A549 (cell line): ENCODE results near the gene TMOD4. TPM values are rescaled to one million over a fixed set of nuclear protein-coding genes. Genes with fewer than 3 reads are reported as not detected.

Experiments
- ATAC-seq, 2 experiments: fragments of 200-7000 bp in 1 of 2; fragments of >200 bp in 1 of 2; cut with Nextera tagmentation in 1 of 2; cut with Tn5 transposase in 1 of 2; 3 replicates each; pipeline versions ENCODE4 v1.8.0 to v1.9.1; 2018 to 2020; ENCODE audit warnings: mild to moderate bottlenecking in 1 of 2, moderate library complexity in 1 of 2
- CTCF ChIA-PET: fragments of 300-600 bp; sonication (Branson Sonifier 250); formaldehyde crosslinking; extraction: SDS; loops from one replicate; lab custom pipeline; 2021; ENCODE audit warnings: antibody characterized with exemption, inconsistent platforms; lab: Yijun Ruan, JAX
- POLR2A ChIA-PET: fragments of 350-600 bp; formaldehyde crosslinking; extraction: SDS; loops from one replicate; lab custom pipeline; 2021; ENCODE audit warnings: antibody characterized with exemption, inconsistent platforms; lab: Yijun Ruan, JAX
- DNase-seq, 2 experiments: peaks; one replicate each; pipeline versions ENCODE4 v3.0.0 to v3.0.0-alpha.2; 2011 to 2016; ENCODE audit warnings: low read depth in 1 of 2, low spot score in 1 of 2
- FAIRE-seq: peaks from 2 replicates; lab custom pipeline; 2011; peaks lifted over from hg19 to GRCh38; lab: Jason Lieb, UNC
- H3K27ac ChIP-seq, 2 experiments: fragments of >200 bp; sonication (Bioruptor Twin); formaldehyde crosslinking; 3 replicates each; pipeline ENCODE4 v1.5.1; 2016 to 2017
- H3K4me1 ChIP-seq: fragments of >200 bp; sonication (Bioruptor Twin); formaldehyde crosslinking; 3 replicates; pipeline ENCODE4 v1.6.1; 2016
- H3K4me2 ChIP-seq: fragments of >200 bp; sonication (Bioruptor Twin); formaldehyde crosslinking; 3 replicates; pipeline ENCODE4 v1.6.1; 2016
- H3K4me3 ChIP-seq: fragments of >200 bp; sonication (Bioruptor Twin); formaldehyde crosslinking; 3 replicates; pipeline ENCODE4 v1.5.1; 2016
- H3K9me3 ChIP-seq: fragments of >200 bp; sonication (Bioruptor Twin); formaldehyde crosslinking; 3 replicates; pipeline ENCODE4 v1.6.1; 2016
- BHLHE40 ChIP-seq: IDR thresholded peaks from 2 replicates; pipeline ENCODE4 v1.6.1; 2012; ENCODE audit warnings: low read depth, low read length, inconsistent platforms
- CBX2 ChIP-seq: fragments of 200-600 bp; sonication (generic); IDR thresholded peaks from 2 replicates; pipeline ENCODE4 v1.6.1; 2016; ENCODE audit warnings: low read depth, mild to moderate bottlenecking, borderline replicate concordance
- CBX8 ChIP-seq: fragments of 200-600 bp; sonication (generic); IDR thresholded peaks from 2 replicates; pipeline ENCODE4 v1.6.1; 2016
- CEBPB ChIP-seq, 2 experiments: fragments of >200 bp in 1 of 2; sonication (Bioruptor Twin) in 1 of 2; formaldehyde crosslinking in 1 of 2; IDR thresholded peaks; 2 replicates each; pipeline ENCODE4 v1.6.1; 2012 to 2016
- CHD2 ChIP-seq: fragments of 150-350 bp; IDR thresholded peaks from 2 replicates; pipeline ENCODE4 v1.6.1; 2014; ENCODE audit warnings: low read length; ENCODE audit not compliant: partially characterized antibody
- EHMT2 ChIP-seq: fragments of 200-600 bp; sonication (generic); IDR thresholded peaks from 2 replicates; pipeline ENCODE4 v1.6.1; 2016; ENCODE audit warnings: antibody characterized with exemption, low read depth, mild to moderate bottlenecking, moderate library complexity
- EP300 ChIP-seq, 2 experiments: fragments of >200 bp; sonication (Bioruptor Twin); formaldehyde crosslinking; IDR thresholded peaks; 2 replicates in 1 of 2; 3 replicates in 1 of 2; pipeline ENCODE4 v1.6.1; 2016 to 2017
- ESRRA ChIP-seq: fragments of 150-350 bp; IDR thresholded peaks from 2 replicates; pipeline ENCODE4 v1.6.1; 2014; ENCODE audit warnings: mild to moderate bottlenecking, low read length, borderline replicate concordance
- FOSL2 ChIP-seq, 2 experiments: fragments of 450-650 bp in 1 of 2; fragments of >200 bp in 1 of 2; sonication (Bioruptor Twin) in 1 of 2; formaldehyde crosslinking; IDR thresholded peaks; 2 replicates each; pipeline versions ENCODE4 v1.5.0 to v1.6.1; 2016 to 2020; ENCODE audit warnings: mild to moderate bottlenecking in 1 of 2, moderate library complexity in 1 of 2
- HDAC2 ChIP-seq: fragments of 200-600 bp; sonication (generic); IDR thresholded peaks from 2 replicates; pipeline ENCODE4 v1.6.1; 2016
- HOXA7 ChIP-seq: fragments of 250-450 bp; sonication (Bioruptor Pico); IDR thresholded peaks from 2 replicates; pipeline ENCODE4 v1.5.0; 2020; ENCODE audit warnings: mild to moderate bottlenecking, moderate library complexity
- KDM1A ChIP-seq: fragments of 200-600 bp; sonication (generic); IDR thresholded peaks from 2 replicates; pipeline ENCODE4 v1.6.1; 2016; ENCODE audit warnings: low read depth, mild to moderate bottlenecking
- KDM5A ChIP-seq: fragments of 200-600 bp; sonication (generic); IDR thresholded peaks from 2 replicates; pipeline ENCODE4 v1.6.1; 2016; ENCODE audit warnings: antibody characterized with exemption, mild to moderate bottlenecking
- MAFK ChIP-seq: fragments of 450-650 bp; IDR thresholded peaks from 2 replicates; pipeline ENCODE4 v1.6.1; 2014; ENCODE audit not compliant: partially characterized antibody
- MAX ChIP-seq: IDR thresholded peaks from 2 replicates; pipeline ENCODE4 v1.6.1; 2012
- NFE2L2 ChIP-seq: fragments of 150-350 bp; conservative IDR thresholded peaks from 2 replicates; pipeline ENCODE4 v1.6.1; 2014; ENCODE audit warnings: low read length
- RFX5 ChIP-seq: fragments of 450-650 bp; IDR thresholded peaks from 2 replicates; pipeline ENCODE4 v1.7.1; 2014; ENCODE audit warnings: antibody characterized with exemption, mild to moderate bottlenecking, moderate library complexity
- RNF2 ChIP-seq: fragments of 200-600 bp; sonication (generic); IDR thresholded peaks from 2 replicates; pipeline ENCODE4 v1.6.1; 2016; ENCODE audit warnings: low read depth, mild to moderate bottlenecking, antibody characterized with exemption, moderate library complexity, borderline replicate concordance
- TP53 ChIP-seq: fragments of 250-450 bp; sonication (Bioruptor Pico); IDR thresholded peaks from 2 replicates; pipeline ENCODE4 v1.5.0; 2021; ENCODE audit warnings: mild to moderate bottlenecking, moderate library complexity
- ZNF302 ChIP-seq: fragments of 250-450 bp; sonication (Bioruptor Pico); IDR thresholded peaks from 2 replicates; pipeline ENCODE4 v1.9.0; 2021; ENCODE audit warnings: inconsistent platforms, mild to moderate bottlenecking, moderate library complexity
- WGBS: methylation state at CpG from one replicate; pipeline ENCODE4 v1.1.6; 2017; ENCODE audit errors: missing lambda C conversion rate; 5-methylcytosine and 5-hydroxymethylcytosine counted together
- polyA plus RNA-seq, 4 experiments: library from polyadenylated mRNA; depleted of rRNA in 3 of 4; stranded (reverse); fragments of >200 nt; fragmentation: RNase III in 1 of 4; extraction: RNeasy Plus Mini Kit Qiagen cat#74134 plus additional on column Dnase treatment in 1 of 4; gene quantifications; 2 replicates in 3 of 4; 3 replicates in 1 of 4; pipeline ENCODE4 v1.2.3, GENCODE V29; 2011 to 2017
- TF ChIP-seq, protein P1 (sequence below): fragments of 250-450 bp; sonication (Bioruptor Pico); IDR thresholded peaks from 2 replicates; pipeline ENCODE4 v1.5.0; 2020; ENCODE audit warnings: low read depth, mild to moderate bottlenecking, moderate library complexity

Gene TMOD4
- polyA plus RNA-seq, 2 of the 4 experiments (the other 2 are of a cell fraction): 0.30 to 0.49 TPM

- ChIA-PET POLR2A (no interaction called here), CTCF (interaction anchor here (1.0 to 1.7 kb wide), 5 partner anchors 22 to 60 kb away, joined by 3 to 5 read pairs (median 4); partner anchors contain the start of genes GABPB2 and TNFAIP8L2)
- DNase-seq: no peak
- TF ChIP-seq, protein P1, sequence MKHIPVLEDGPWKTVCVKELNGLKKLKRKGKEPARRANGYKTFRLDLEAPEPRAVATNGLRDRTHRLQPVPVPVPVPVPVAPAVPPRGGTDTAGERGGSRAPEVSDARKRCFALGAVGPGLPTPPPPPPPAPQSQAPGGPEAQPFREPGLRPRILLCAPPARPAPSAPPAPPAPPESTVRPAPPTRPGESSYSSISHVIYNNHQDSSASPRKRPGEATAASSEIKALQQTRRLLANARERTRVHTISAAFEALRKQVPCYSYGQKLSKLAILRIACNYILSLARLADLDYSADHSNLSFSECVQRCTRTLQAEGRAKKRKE (CRISPR knock-in tag): no peak
- no peak overlapping the region for H3K4me3 ChIP-seq
- no peak for ATAC-seq
- H3K4me2 ChIP-seq: no peak overlapping the region
- no peak for FAIRE-seq
- H3K9me3 ChIP-seq: no peaks in the 10 kb centered on the region
- no peaks in the 10 kb centered on the region for H3K4me1 ChIP-seq
- no peak overlapping the region for H3K27ac ChIP-seq
- 90% methylated on average over 45 of the region's 45 CpGs for WGBS
Measured at GRCh38 chr1:151130987-151131586, 44.7 kb downstream of the TMOD4 start.

DNA sequence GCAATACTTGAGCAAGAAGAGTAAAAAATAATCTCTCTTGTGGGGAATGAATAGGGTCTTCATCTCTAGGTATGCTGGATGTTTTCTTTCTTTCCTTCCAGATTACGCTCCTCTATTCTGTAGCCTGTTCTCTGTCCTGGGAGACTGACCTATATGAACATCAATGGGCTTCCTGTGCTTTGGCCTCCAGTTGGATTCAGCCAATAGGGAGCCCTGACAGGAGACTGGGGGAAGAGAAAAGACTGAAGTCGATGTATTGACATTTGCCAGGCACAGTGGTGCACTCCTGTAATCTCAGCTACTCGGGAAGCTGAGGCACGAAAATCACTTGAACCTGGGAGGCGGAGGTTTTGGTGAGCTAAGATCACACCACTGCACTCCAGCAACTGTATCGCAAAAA, 47.0 kb downstream of the TMOD4 start:
- POLR2A ChIA-PET: no interaction called here
- 80% methylated on average over 6 of the region's 6 CpGs for WGBS

GRCh38 chr1:151124763-151125403, 50.9 kb downstream of the TMOD4 start:
- FAIRE-seq: no peak
- Histone ChIP-seq H3K4me2 (no peak overlapping the region), H3K27ac (no peak overlapping the region), H3K4me3 (no peak overlapping the region), H3K4me1 (no peaks in the 10 kb centered on the region), H3K9me3 (no peaks in the 10 kb centered on the region)
- DNase-seq: no peak
- POLR2A ChIA-PET: no interaction called here
- CTCF ChIA-PET: interaction anchor here (1.3 to 2.4 kb wide), 3 partner anchors 25 to 32 kb away, joined by 4 to 7 read pairs (median 5); partner anchors contain the start of gene TNFAIP8L2
- TF ChIP-seq CBX2 (no peak), NFE2L2 (no peak), EHMT2 (no peak), HDAC2 (no peak), ESRRA (no peak), TP53 (CRISPR knock-in tag) (no peak), RFX5 (no peak), CBX8 (no peak), HOXA7 (CRISPR knock-in tag) (no peak), KDM5A (no peak), MAFK (no peak)
- TF ChIP-seq, protein P1 (CRISPR knock-in tag): no peak
- no peak for ATAC-seq
- 75% methylated on average over 5 of the region's 5 CpGs for WGBS

More for the DNA sequence above, 47.0 kb downstream of the TMOD4 start:
- DNase-seq: no peak
- Histone ChIP-seq H3K4me1 (no peaks in the 10 kb centered on the region), H3K4me2 (no peak overlapping the region), H3K4me3 (no peak overlapping the region), H3K27ac (no peak overlapping the region), H3K9me3 (no peaks in the 10 kb centered on the region)
- no peak for ATAC-seq
- CTCF ChIA-PET: interaction anchor here (0.6 to 2.2 kb wide), 4 partner anchors 18 to 316 kb away, joined by 3 to 7 read pairs (median 4); partner anchors contain the start of gene VPS72
- no peak for FAIRE-seq
- no peak for TF ChIP-seq CBX2
- no peak for TF ChIP-seq EP300 (IDR thresholded peaks at IDR 0.05)
- TF ChIP-seq NFE2L2: no peak
- no peak for TF ChIP-seq FOSL2 (IDR thresholded peaks at IDR 0.05)
- TF ChIP-seq FOSL2 (CRISPR knock-in tag; IDR thresholded peaks at IDR 0.05): no peak
- TF ChIP-seq HDAC2: no peak
- no peak for TF ChIP-seq KDM1A
- TF ChIP-seq BHLHE40: no peak
- TF ChIP-seq CHD2: no peak
- TF ChIP-seq ZNF302 (CRISPR knock-in tag): no peak
- TF ChIP-seq MAX: no peak
- no peak for TF ChIP-seq ESRRA
- no peak for TF ChIP-seq CEBPB (IDR thresholded peaks at IDR 0.05)
- TF ChIP-seq RNF2: no peak
- TF ChIP-seq MAFK: no peak

Other genes with a start within 250 kb of the TMOD4 start
- gene SETDB1, start 249.6 kb downstream of the TMOD4 start, polyA plus RNA-seq (2011; rRNA removed): 48.8 and 56.9 TPM in 2 replicates
- gene SETDB1, start 249.6 kb downstream of the TMOD4 start, polyA plus RNA-seq (2017; fragmentation: RNase III; extraction: RNeasy Plus Mini Kit Qiagen cat#74134 plus additional on column Dnase treatment): 25.1 to 27.6 TPM (median 25.2 TPM) in 3 replicates
- gene CERS2, start 201.1 kb downstream of the TMOD4 start, polyA plus RNA-seq (2011; rRNA removed): 356 and 395 TPM in 2 replicates
- 183 to 196 TPM (median 196 TPM) in 3 replicates for gene CERS2, start 201.1 kb downstream of the TMOD4 start, polyA plus RNA-seq (2017; fragmentation: RNase III; extraction: RNeasy Plus Mini Kit Qiagen cat#74134 plus additional on column Dnase treatment)
- 2.2 and 3.3 TPM in 2 replicates for gene ANXA9, start 193.7 kb downstream of the TMOD4 start, polyA plus RNA-seq (2011; rRNA removed)
- 1.5 to 2.1 TPM (median 1.7 TPM) in 3 replicates for gene ANXA9, start 193.7 kb downstream of the TMOD4 start, polyA plus RNA-seq (2017; fragmentation: RNase III; extraction: RNeasy Plus Mini Kit Qiagen cat#74134 plus additional on column Dnase treatment)
- gene MINDY1, start 169.1 kb downstream of the TMOD4 start, polyA plus RNA-seq (2011; rRNA removed): 5.2 and 7.9 TPM in 2 replicates
- gene MINDY1, start 169.1 kb downstream of the TMOD4 start, polyA plus RNA-seq (2017; fragmentation: RNase III; extraction: RNeasy Plus Mini Kit Qiagen cat#74134 plus additional on column Dnase treatment): 4.0 to 4.8 TPM (median 4.8 TPM) in 3 replicates
- gene PRUNE1, start 167.5 kb downstream of the TMOD4 start, polyA plus RNA-seq (2011; rRNA removed): 27.0 and 27.5 TPM in 2 replicates
- gene PRUNE1, start 167.5 kb downstream of the TMOD4 start, polyA plus RNA-seq (2017; fragmentation: RNase III; extraction: RNeasy Plus Mini Kit Qiagen cat#74134 plus additional on column Dnase treatment): 11.1 to 11.9 TPM (median 11.1 TPM) in 3 replicates
- 0.30 and 0.38 TPM in 2 replicates for gene BNIPL, start 139.4 kb downstream of the TMOD4 start, polyA plus RNA-seq (2011; rRNA removed)
- 0.22 to 0.51 TPM (median 0.28 TPM) in 3 replicates for gene BNIPL, start 139.4 kb downstream of the TMOD4 start, polyA plus RNA-seq (2017; fragmentation: RNase III; extraction: RNeasy Plus Mini Kit Qiagen cat#74134 plus additional on column Dnase treatment)
- 2.9 and 3.3 TPM in 2 replicates for gene C1orf56, start 128.2 kb downstream of the TMOD4 start, polyA plus RNA-seq (2011; rRNA removed)
- gene C1orf56, start 128.2 kb downstream of the TMOD4 start, polyA plus RNA-seq (2017; fragmentation: RNase III; extraction: RNeasy Plus Mini Kit Qiagen cat#74134 plus additional on column Dnase treatment): 5.1 to 6.8 TPM (median 6.6 TPM) in 3 replicates
- 78.1 and 83.1 TPM in 2 replicates for gene CDC42SE1, start 116.4 kb downstream of the TMOD4 start, polyA plus RNA-seq (2011; rRNA removed)
- 50.6 to 54.7 TPM (median 52.0 TPM) in 3 replicates for gene CDC42SE1, start 116.4 kb downstream of the TMOD4 start, polyA plus RNA-seq (2017; fragmentation: RNase III; extraction: RNeasy Plus Mini Kit Qiagen cat#74134 plus additional on column Dnase treatment)
- gene MLLT11, start 115.6 kb downstream of the TMOD4 start, polyA plus RNA-seq (2011; rRNA removed): 33.7 and 35.3 TPM in 2 replicates
- 26.0 to 28.2 TPM (median 26.5 TPM) in 3 replicates for gene MLLT11, start 115.6 kb downstream of the TMOD4 start, polyA plus RNA-seq (2017; fragmentation: RNase III; extraction: RNeasy Plus Mini Kit Qiagen cat#74134 plus additional on column Dnase treatment)
- 9.9 and 10.8 TPM in 2 replicates for gene GABPB2, start 105.2 kb downstream of the TMOD4 start, polyA plus RNA-seq (2011; rRNA removed)
- gene GABPB2, start 105.2 kb downstream of the TMOD4 start, polyA plus RNA-seq (2017; fragmentation: RNase III; extraction: RNeasy Plus Mini Kit Qiagen cat#74134 plus additional on column Dnase treatment): 2.4 to 3.9 TPM (median 3.3 TPM) in 3 replicates
- gene SEMA6C, start 29.4 kb downstream of the TMOD4 start, polyA plus RNA-seq (2011; rRNA removed): 1.3 and 1.7 TPM in 2 replicates
- gene SEMA6C, start 29.4 kb downstream of the TMOD4 start, polyA plus RNA-seq (2017; fragmentation: RNase III; extraction: RNeasy Plus Mini Kit Qiagen cat#74134 plus additional on column Dnase treatment): 1.5 to 2.5 TPM (median 1.6 TPM) in 3 replicates
- gene TNFAIP8L2, start 19.3 kb downstream of the TMOD4 start, polyA plus RNA-seq (2011; rRNA removed): not detected in 2 replicates
- gene TNFAIP8L2, start 19.3 kb downstream of the TMOD4 start, polyA plus RNA-seq (2017; fragmentation: RNase III; extraction: RNeasy Plus Mini Kit Qiagen cat#74134 plus additional on column Dnase treatment): not detected in 3 replicates
- 10.5 and 11.6 TPM in 2 replicates for gene LYSMD1, start 10.1 kb downstream of the TMOD4 start, polyA plus RNA-seq (2011; rRNA removed)
- 7.0 to 7.3 TPM (median 7.3 TPM) in 3 replicates for gene LYSMD1, start 10.1 kb downstream of the TMOD4 start, polyA plus RNA-seq (2017; fragmentation: RNase III; extraction: RNeasy Plus Mini Kit Qiagen cat#74134 plus additional on column Dnase treatment)
- 27.9 and 29.3 TPM in 2 replicates for gene SCNM1, start 9.8 kb downstream of the TMOD4 start, polyA plus RNA-seq (2011; rRNA removed)
- gene SCNM1, start 9.8 kb downstream of the TMOD4 start, polyA plus RNA-seq (2017; fragmentation: RNase III; extraction: RNeasy Plus Mini Kit Qiagen cat#74134 plus additional on column Dnase treatment): 29.5 to 31.7 TPM (median 30.9 TPM) in 3 replicates
- 64.4 and 81.2 TPM in 2 replicates for gene VPS72, start 14.2 kb upstream of the TMOD4 start, polyA plus RNA-seq (2011; rRNA removed)
- 49.7 to 50.8 TPM (median 49.8 TPM) in 3 replicates for gene VPS72, start 14.2 kb upstream of the TMOD4 start, polyA plus RNA-seq (2017; fragmentation: RNase III; extraction: RNeasy Plus Mini Kit Qiagen cat#74134 plus additional on column Dnase treatment)
- 129 and 183 TPM in 2 replicates for gene PIP5K1A, start 22.6 kb upstream of the TMOD4 start, polyA plus RNA-seq (2011; rRNA removed)
- 46.8 to 50.0 TPM (median 49.4 TPM) in 3 replicates for gene PIP5K1A, start 22.6 kb upstream of the TMOD4 start, polyA plus RNA-seq (2017; fragmentation: RNase III; extraction: RNeasy Plus Mini Kit Qiagen cat#74134 plus additional on column Dnase treatment)
- gene PSMD4, start 78.8 kb upstream of the TMOD4 start, polyA plus RNA-seq (2011; rRNA removed): 241 and 265 TPM in 2 replicates
- gene PSMD4, start 78.8 kb upstream of the TMOD4 start, polyA plus RNA-seq (2017; fragmentation: RNase III; extraction: RNeasy Plus Mini Kit Qiagen cat#74134 plus additional on column Dnase treatment): 207 to 218 TPM (median 210 TPM) in 3 replicates
- 14.0 and 14.3 TPM in 2 replicates for gene ZNF687, start 106.3 kb upstream of the TMOD4 start, polyA plus RNA-seq (2011; rRNA removed)
- 16.3 to 18.4 TPM (median 17.5 TPM) in 3 replicates for gene ZNF687, start 106.3 kb upstream of the TMOD4 start, polyA plus RNA-seq (2017; fragmentation: RNase III; extraction: RNeasy Plus Mini Kit Qiagen cat#74134 plus additional on column Dnase treatment)
- gene PI4KB, start 151.4 kb upstream of the TMOD4 start, polyA plus RNA-seq (2011; rRNA removed): 34.4 and 37.7 TPM in 2 replicates
- 26.3 to 27.6 TPM (median 26.8 TPM) in 3 replicates for gene PI4KB, start 151.4 kb upstream of the TMOD4 start, polyA plus RNA-seq (2017; fragmentation: RNase III; extraction: RNeasy Plus Mini Kit Qiagen cat#74134 plus additional on column Dnase treatment)
- gene RFX5, start 171.3 kb upstream of the TMOD4 start, polyA plus RNA-seq (2011; rRNA removed): 55.9 and 70.0 TPM in 2 replicates
- gene RFX5, start 171.3 kb upstream of the TMOD4 start, polyA plus RNA-seq (2017; fragmentation: RNase III; extraction: RNeasy Plus Mini Kit Qiagen cat#74134 plus additional on column Dnase treatment): 49.7 to 60.1 TPM (median 59.2 TPM) in 3 replicates
- 28.6 and 35.4 TPM in 2 replicates for gene SELENBP1, start 196.7 kb upstream of the TMOD4 start, polyA plus RNA-seq (2011; rRNA removed)
- 9.0 to 12.8 TPM (median 12.6 TPM) in 3 replicates for gene SELENBP1, start 196.7 kb upstream of the TMOD4 start, polyA plus RNA-seq (2017; fragmentation: RNase III; extraction: RNeasy Plus Mini Kit Qiagen cat#74134 plus additional on column Dnase treatment)
- gene PSMB4, start 223.6 kb upstream of the TMOD4 start, polyA plus RNA-seq (2011; rRNA removed): 405 and 431 TPM in 2 replicates
- 366 to 384 TPM (median 383 TPM) in 3 replicates for gene PSMB4, start 223.6 kb upstream of the TMOD4 start, polyA plus RNA-seq (2017; fragmentation: RNase III; extraction: RNeasy Plus Mini Kit Qiagen cat#74134 plus additional on column Dnase treatment)